ENCODE measurements around the gene GCGR. TPM values are rescaled to one million over a fixed set of nuclear protein-coding genes. Genes with fewer than 3 reads are reported as not detected.

GCGR gene
- total and polyA plus RNA-seq, 2 of the 13 experiments (the other 11 are each of a cell fraction or from before 2014, with no cell fraction given): 0.04 to 0.13 TPM

DNA sequence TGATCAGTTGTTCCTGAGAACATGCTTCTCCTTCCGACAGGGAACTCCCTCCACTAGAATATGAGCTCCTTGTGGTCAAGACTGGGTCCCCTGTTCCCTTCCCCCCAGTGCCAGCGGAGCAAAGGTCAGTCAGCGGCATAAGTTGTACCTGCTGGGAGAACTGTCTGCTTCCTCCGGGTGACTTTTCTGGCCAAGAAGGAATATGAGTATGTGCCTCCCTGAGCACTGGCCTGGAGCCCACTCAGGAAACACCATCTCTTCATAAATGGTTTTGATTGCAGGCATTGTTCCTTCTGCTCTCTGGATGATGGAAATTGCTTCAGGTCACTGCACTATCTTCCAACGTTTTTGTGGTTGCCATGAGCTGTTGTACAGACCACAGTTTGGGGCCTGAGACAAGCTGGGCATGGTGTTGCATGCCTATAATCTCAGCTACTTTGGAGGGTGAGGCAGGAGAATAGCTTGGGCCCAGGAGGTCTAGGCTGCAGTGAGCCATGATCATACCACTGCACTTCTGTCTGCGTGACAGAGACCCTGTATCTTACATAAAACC, 59.2 kb downstream of the GCGR start (continued):
- TF ChIP-seq ZNF430 (CRISPR knock-in tag; IDR thresholded peaks at IDR 0.05) (0 out of 2 replicates have a peak, but pooled peaks have one; percentile 43), POLR2G (IDR thresholded peaks at IDR 0.05; ENCODE audit: low read depth, low read length) (peak; percentile 39), HNF4G (IDR thresholded peaks at IDR 0.05; ENCODE audit: borderline replicate concordance, low read depth, low read length) (peak; percentile 54; the same call in 1 of the 2 replicates), HNF4G (CRISPR knock-in tag; IDR thresholded peaks at IDR 0.05; ENCODE audit: borderline replicate concordance, low read depth) (no peak), NCOR1 (IDR thresholded peaks at IDR 0.05; ENCODE audit: borderline replicate concordance, low read length) (no peak), ZNF749 (CRISPR knock-in tag; IDR thresholded peaks at IDR 0.05; ENCODE audit: borderline replicate concordance) (no peak), SOX6 (IDR thresholded peaks at IDR 0.05) (no peak), SOX6 (CRISPR knock-in tag; IDR thresholded peaks at IDR 0.05) (no peak), ZNF251 (CRISPR knock-in tag; IDR thresholded peaks at IDR 0.05) (0 out of 2 replicates have a peak, but pooled peaks have one; percentile 72), PRPF4 (IDR thresholded peaks at IDR 0.05; ENCODE audit: low read depth, low read length, poor library complexity, severe bottlenecking) (no peak), POLR2AphosphoS5 (IDR thresholded peaks at IDR 0.05; ENCODE audit: low read depth, low read length) (no peak; the same call in 1 of the 2 replicates), SIX4 (CRISPR knock-in tag; IDR thresholded peaks at IDR 0.05) (no peak), ZSCAN20 (CRISPR knock-in tag; IDR thresholded peaks at IDR 0.05; ENCODE audit: borderline replicate concordance) (no peak), RAD21 (CRISPR knock-in tag; IDR thresholded peaks at IDR 0.05) (no peak), SPEN (CRISPR knock-in tag; IDR thresholded peaks at IDR 0.05; ENCODE audit: low read depth) (no peak), RBM22 (optimal IDR thresholded peaks at IDR 0.05; ENCODE audit: low read length) (no peak)
- TF ChIP-seq, protein P1, sequence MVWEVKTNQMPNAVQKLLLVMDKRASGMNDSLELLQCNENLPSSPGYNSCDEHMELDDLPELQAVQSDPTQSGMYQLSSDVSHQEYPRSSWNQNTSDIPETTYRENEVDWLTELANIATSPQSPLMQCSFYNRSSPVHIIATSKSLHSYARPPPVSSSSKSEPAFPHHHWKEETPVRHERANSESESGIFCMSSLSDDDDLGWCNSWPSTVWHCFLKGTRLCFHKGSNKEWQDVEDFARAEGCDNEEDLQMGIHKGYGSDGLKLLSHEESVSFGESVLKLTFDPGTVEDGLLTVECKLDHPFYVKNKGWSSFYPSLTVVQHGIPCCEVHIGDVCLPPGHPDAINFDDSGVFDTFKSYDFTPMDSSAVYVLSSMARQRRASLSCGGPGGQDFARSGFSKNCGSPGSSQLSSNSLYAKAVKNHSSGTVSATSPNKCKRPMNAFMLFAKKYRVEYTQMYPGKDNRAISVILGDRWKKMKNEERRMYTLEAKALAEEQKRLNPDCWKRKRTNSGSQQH (CRISPR knock-in tag; IDR thresholded peaks at IDR 0.05; ENCODE audit: low read depth): no peak
- TF ChIP-seq, protein P2, sequence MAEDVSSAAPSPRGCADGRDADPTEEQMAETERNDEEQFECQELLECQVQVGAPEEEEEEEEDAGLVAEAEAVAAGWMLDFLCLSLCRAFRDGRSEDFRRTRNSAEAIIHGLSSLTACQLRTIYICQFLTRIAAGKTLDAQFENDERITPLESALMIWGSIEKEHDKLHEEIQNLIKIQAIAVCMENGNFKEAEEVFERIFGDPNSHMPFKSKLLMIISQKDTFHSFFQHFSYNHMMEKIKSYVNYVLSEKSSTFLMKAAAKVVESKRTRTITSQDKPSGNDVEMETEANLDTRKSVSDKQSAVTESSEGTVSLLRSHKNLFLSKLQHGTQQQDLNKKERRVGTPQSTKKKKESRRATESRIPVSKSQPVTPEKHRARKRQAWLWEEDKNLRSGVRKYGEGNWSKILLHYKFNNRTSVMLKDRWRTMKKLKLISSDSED (CRISPR knock-in tag; IDR thresholded peaks at IDR 0.05): no peak
- TF ChIP-seq, protein P3, sequence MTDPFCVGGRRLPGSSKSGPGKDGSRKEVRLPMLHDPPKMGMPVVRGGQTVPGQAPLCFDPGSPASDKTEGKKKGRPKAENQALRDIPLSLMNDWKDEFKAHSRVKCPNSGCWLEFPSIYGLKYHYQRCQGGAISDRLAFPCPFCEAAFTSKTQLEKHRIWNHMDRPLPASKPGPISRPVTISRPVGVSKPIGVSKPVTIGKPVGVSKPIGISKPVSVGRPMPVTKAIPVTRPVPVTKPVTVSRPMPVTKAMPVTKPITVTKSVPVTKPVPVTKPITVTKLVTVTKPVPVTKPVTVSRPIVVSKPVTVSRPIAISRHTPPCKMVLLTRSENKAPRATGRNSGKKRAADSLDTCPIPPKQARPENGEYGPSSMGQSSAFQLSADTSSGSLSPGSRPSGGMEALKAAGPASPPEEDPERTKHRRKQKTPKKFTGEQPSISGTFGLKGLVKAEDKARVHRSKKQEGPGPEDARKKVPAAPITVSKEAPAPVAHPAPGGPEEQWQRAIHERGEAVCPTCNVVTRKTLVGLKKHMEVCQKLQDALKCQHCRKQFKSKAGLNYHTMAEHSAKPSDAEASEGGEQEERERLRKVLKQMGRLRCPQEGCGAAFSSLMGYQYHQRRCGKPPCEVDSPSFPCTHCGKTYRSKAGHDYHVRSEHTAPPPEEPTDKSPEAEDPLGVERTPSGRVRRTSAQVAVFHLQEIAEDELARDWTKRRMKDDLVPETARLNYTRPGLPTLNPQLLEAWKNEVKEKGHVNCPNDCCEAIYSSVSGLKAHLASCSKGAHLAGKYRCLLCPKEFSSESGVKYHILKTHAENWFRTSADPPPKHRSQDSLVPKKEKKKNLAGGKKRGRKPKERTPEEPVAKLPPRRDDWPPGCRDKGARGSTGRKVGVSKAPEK (CRISPR knock-in tag; IDR thresholded peaks at IDR 0.05; ENCODE audit: borderline replicate concordance): no peak
- TF ChIP-seq, protein P4, sequence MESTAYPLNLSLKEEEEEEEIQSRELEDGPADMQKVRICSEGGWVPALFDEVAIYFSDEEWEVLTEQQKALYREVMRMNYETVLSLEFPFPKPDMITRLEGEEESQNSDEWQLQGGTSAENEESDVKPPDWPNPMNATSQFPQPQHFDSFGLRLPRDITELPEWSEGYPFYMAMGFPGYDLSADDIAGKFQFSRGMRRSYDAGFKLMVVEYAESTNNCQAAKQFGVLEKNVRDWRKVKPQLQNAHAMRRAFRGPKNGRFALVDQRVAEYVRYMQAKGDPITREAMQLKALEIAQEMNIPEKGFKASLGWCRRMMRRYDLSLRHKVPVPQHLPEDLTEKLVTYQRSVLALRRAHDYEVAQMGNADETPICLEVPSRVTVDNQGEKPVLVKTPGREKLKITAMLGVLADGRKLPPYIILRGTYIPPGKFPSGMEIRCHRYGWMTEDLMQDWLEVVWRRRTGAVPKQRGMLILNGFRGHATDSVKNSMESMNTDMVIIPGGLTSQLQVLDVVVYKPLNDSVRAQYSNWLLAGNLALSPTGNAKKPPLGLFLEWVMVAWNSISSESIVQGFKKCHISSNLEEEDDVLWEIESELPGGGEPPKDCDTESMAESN (CRISPR knock-in tag; conservative IDR thresholded peaks at IDR 0.05): no peak; the same call in 1 of the 2 replicates
- TF ChIP-seq, protein P5, sequence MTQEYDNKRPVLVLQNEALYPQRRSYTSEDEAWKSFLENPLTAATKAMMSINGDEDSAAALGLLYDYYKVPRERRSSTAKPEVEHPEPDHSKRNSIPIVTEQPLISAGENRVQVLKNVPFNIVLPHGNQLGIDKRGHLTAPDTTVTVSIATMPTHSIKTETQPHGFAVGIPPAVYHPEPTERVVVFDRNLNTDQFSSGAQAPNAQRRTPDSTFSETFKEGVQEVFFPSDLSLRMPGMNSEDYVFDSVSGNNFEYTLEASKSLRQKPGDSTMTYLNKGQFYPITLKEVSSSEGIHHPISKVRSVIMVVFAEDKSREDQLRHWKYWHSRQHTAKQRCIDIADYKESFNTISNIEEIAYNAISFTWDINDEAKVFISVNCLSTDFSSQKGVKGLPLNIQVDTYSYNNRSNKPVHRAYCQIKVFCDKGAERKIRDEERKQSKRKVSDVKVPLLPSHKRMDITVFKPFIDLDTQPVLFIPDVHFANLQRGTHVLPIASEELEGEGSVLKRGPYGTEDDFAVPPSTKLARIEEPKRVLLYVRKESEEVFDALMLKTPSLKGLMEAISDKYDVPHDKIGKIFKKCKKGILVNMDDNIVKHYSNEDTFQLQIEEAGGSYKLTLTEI (CRISPR knock-in tag; conservative IDR thresholded peaks at IDR 0.05): no peak

Measured in HepG2 (cell line).